Right cardiac atrium (tissue), 5 donors: ENCODE data around the gene IFT81. TPM values are rescaled to one million over a fixed set of nuclear protein-coding genes. Genes with fewer than 3 reads are reported as not detected.
"Not testable (repeated sequence)": the region's sequence is repeated elsewhere in the genome, so short reads cannot be mapped to it uniquely, and the experiment has no call there.

Experiments used
- ATAC-seq, 2 donors: fragments of 200-7000 bp; cut with Tn5 transposase; one replicate each; pipeline versions ENCODE4 v1.8.0 to v1.9.1; 2020; ENCODE audit warnings: moderate library complexity in 2 of 2, mild to moderate bottlenecking in 1 of 2
- DNase-seq, 3 donors: peaks; one replicate each; pipeline ENCODE4 v3.0.0-alpha.2; 2020
- H3K27ac ChIP-seq: one replicate; pipeline ENCODE4 v1.5.1; 2013; ENCODE audit warnings: mild to moderate bottlenecking, low read length, control low read depth, moderate library complexity
- H3K27me3 ChIP-seq: one replicate; pipeline ENCODE4 v1.6.1; 2013; ENCODE audit not compliant: control insufficient read depth, insufficient read depth
- H3K4me1 ChIP-seq: one replicate; pipeline ENCODE4 v1.6.1; 2013; ENCODE audit warnings: low read length; ENCODE audit not compliant: control insufficient read depth, insufficient read depth
- H3K4me3 ChIP-seq: one replicate; pipeline ENCODE4 v1.5.1; 2013; ENCODE audit warnings: low read length, control low read depth
- H3K9me3 ChIP-seq: one replicate; pipeline ENCODE4 v1.6.1; 2013; ENCODE audit warnings: low read length; ENCODE audit not compliant: control insufficient read depth
- WGBS: extraction: QIAGEN DNeasy Blood & Tissue Kit; methylation state at CpG from one replicate; pipeline ENCODE4 v1.1.7; 2013; 5-methylcytosine and 5-hydroxymethylcytosine counted together
- intact Hi-C, 4 donors: fragments of 100-400 bp; cut with DNase I; formaldehyde crosslinking; loops; one replicate each; pipeline versions ENCODE4 v1.11.0 to v1.14.0; 2022 to 2023
- polyA plus RNA-seq: library from polyadenylated mRNA; stranded (reverse); fragments of 200-250 nt; gene quantifications from one replicate; pipeline ENCODE4 v1.2.3, GENCODE V29; 2013
- total RNA-seq, 4 donors: library from RNA; stranded (reverse); fragmentation: NEBNext Ultra II Directional; extraction: Animal tissue kit (Norgen Biotek cat#: 25700); gene quantifications; one replicate each; pipeline ENCODE4 v1.2.1, GENCODE V29; 2021
- donor health status: healthy with polysubstance abuse.
- donor health status: DM: no; HTN: yes; CAD: no.
- donor health status: DM: no; HTN: no; CAD: no.
- donor health status: DM: no; HTN: yes; CAD: no; lungs with severe emphysema.
- donor health status: DM: yes; HTN: yes; CAD: no.

IFT81 gene
- total and polyA plus RNA-seq, 5 donors, result 7.6 to 14.9 (median 11.2) TPM

DNA sequence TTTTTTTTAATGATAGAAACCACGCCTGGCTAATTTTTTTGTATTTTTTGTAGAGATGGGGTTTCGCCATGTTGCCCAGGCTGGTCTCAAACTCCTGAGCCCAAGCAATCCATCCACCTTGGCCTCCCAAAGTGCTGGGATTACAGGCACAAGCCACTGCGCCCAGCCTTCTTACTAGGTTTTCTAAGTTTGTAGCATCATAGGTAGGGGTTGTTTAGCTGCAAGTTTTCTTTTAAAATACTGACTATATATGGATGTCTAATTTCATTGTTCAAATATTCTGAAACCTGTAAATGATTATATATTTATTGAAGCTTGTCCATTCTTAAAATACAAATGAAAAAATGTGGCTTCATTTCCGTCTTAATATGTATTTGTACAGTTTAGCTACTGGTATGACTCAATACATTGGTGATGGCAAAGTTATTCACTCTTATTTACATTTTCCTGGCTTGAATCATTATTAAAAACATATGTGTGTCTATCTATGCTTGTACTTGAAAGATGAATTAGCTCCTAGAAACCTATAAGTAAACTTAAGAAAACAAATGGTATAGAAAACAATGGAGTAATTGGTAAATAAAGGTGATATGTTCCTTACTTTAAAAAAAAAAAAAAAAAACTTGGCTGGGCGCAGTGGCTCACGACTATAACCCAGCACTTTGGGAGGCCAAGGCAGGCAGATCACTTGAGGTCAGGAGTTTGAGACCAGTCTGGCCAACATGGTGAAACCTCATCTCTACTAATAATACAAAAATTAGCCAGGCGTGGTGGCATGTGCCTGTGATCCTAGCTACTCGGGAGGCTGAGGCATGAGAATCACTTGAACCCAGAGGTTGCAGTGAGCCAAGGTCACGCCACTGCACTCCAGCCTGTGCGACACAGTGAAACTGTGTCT, 87.7 kb downstream of the IFT81 start:
- H3K4me3 ChIP-seq, H3K27me3 ChIP-seq, intact Hi-C loops, H3K9me3 ChIP-seq, ATAC-seq, DNase-seq, H3K27ac ChIP-seq, H3K4me1 ChIP-seq: not testable (repeated sequence)
- 98% methylated on average over 10 of the region's 10 CpGs for WGBS

DNA sequence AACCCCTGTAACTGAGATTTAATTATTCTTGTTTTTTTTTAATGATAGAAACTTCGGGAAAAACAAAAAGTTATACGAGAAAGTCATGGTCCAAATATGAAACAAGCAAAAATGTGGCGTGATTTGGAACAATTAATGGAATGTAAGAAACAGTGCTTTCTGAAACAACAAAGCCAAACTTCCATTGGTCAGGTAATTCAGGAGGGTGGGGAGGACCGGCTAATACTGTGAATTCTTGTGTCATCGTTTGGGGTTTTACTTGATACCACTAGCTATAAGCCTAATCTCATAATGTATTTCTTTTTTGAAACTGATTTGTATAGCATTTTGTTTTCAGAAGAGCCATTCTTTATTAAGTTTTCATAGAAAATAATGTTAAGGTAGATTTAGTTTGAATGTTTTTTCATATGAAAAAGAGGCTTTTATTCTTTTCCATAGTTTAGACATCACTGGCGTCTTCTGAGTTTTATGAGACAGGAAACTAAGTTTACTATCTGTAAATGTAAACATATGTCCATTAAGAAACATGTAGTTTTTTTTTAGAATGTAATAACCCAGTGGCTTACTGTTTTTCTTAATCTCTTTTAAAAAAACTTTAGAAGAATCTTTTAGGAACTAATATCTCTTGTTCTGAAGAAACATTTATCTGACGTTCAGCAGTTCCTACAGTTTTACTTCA, 94.0 kb downstream of the IFT81 start:
- intact Hi-C loops, result no loop called here
- Histone ChIP-seq H3K4me1 (no peaks in the 10 kb centered on the region), H3K27ac (no peak overlapping the region), H3K4me3 (no peak overlapping the region), H3K27me3 (no peaks in the 10 kb centered on the region), H3K9me3 (no peaks in the 10 kb centered on the region)
- WGBS, result 82% methylated on average over 7 of the region's 7 CpGs
- ATAC-seq (no peak), DNase-seq (no peak)

DNA sequence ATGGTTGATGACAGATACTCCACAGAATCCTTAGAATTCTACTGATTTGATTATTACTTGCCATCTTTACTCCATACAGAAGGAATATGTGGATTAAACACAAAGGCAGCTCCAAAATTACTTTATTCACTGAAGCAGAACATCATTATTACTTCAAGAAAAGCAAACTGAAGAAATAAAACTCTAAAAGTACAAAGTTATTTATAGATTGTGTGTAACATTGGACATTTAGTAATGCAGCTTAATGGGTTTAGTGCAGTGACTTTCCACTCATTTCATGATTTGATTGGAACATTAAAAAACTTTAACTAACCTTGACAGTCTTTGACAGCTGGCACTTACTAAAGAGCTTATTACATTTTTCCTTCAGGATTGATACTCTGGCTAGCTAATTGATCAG, 97.9 kb downstream of the IFT81 start:
- ATAC-seq (no peak), DNase-seq (no peak)
- intact Hi-C loops, result loop anchor here (10.0 kb wide), 3 partner anchors 63 to 213 kb away; partner anchors contain the start of gene ATP2A2 (in 3 of the 4)
- Histone ChIP-seq H3K9me3 (no peaks in the 10 kb centered on the region), H3K4me1 (peaks cover 2% of the 10 kb centered on the region), H3K4me3 (no peak overlapping the region), H3K27ac (no peak overlapping the region), H3K27me3 (no peaks in the 10 kb centered on the region)

DNA sequence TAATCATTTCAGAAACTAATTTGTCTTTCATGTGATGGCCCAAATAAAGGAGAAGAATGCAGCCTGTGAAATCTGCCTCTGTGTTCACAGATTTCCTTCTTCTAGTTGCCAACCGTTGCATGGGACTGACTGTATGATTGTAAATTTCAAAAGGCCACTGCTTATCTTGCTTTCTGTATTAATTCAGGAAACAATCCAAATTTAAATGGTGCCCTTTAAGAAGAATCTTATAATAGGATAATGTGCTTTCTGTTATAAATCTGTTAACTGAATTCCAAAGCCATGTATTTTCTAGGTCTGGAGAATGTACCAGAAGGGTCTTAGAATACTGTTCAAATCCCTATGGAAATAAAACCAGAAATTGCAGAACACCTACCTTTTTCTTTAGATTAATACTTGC, 98.3 kb downstream of the IFT81 start:
- Histone ChIP-seq H3K9me3 (no peaks in the 10 kb centered on the region), H3K4me1 (peaks cover 2% of the 10 kb centered on the region), H3K27ac (no peak overlapping the region), H3K27me3 (no peaks in the 10 kb centered on the region), H3K4me3 (no peak overlapping the region)
- ATAC-seq, result no peak
- intact Hi-C loops, result loop anchor here (10.0 kb wide), 3 partner anchors 62 to 212 kb away; partner anchors contain the start of gene ATP2A2 (in 3 of the 4)
- no peak for DNase-seq
- WGBS, result 18% methylated on average over 1 of the region's 1 CpG

DNA sequence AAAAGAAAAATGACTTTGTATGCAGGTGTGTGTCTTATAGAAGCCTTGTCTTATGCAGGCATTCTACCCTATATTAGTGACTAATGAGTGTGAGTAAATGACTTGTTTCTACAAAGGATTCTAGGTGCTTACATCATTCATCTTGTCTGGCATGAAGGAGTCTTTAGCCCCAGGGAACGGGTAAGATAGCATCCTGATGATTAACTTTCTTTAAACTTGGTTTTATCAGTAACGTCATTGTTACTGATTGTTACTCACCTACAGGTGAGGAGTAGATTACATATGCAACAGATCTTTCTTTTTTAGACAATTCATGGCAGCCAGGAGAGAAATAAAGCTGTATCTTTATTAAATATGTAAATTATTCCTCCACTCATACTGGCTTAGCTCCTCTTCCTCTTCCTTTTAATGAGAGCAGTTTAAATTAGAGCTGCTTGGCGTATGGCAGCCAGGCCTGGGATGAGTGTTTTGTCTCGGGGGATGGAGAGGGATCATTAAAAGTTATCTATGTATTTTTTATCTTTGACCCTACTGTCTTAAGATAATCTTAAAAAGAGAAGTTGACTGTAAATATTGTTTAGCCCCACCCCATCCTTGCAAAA, 99.7 kb downstream of the IFT81 start:
- 27% methylated on average over 4 of the region's 4 CpGs for WGBS
- peaks cover 2% of the 10 kb centered on the region for H3K4me1 ChIP-seq
- H3K4me3 ChIP-seq, result no peak overlapping the region
- peak; percentile 16 to 51 for ATAC-seq
- intact Hi-C loops, result loop anchor here (10.0 kb wide), 3 partner anchors 61 to 211 kb away; partner anchors contain the start of gene ATP2A2 (in 3 of the 4)
- H3K27me3 ChIP-seq, result no peaks in the 10 kb centered on the region
- DNase-seq, result no peak
- H3K9me3 ChIP-seq, result no peaks in the 10 kb centered on the region
- H3K27ac ChIP-seq, result no peak overlapping the region

DNA sequence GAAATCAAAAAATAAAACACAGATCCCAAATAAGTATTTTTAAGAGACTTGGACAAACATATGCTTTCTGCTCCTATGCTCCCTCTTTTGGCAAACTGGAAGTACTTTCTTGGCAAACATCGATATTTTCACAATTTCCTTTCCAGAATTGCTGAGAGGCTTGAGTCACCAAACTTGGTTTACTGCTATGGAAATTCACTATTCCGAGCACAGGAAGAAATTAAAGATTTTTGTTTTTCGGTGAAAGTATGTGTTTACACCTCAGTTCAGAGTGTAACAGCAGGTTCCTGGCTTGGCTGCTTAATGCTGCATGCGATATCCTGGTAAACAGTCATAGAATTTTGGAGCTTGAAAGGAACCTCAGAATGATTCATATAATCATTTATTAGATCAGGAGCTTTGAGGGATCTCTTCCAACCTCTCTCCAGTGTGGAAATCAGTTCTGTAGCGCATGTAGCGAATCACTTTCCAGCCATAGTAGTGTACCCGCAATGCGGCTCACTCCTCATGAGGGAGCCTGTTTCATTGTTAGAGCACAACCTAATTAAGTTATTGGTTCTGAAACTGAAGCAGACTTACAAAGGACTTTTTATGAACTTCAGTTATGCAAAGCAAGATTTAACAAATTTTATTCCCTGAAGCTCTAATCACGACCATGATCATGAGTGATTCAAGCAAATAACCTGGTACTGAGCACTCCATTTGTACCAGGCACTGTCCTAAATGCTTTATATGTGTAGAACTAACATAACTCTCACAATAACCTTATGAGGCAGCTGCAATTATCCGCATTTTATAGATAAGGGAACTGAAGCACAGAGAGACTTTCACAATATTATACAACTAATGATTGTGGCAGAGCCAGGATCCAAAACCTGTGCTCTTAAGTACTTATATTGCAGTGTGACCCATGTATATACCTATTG, 100.5 kb downstream of the IFT81 start:
- intact Hi-C loops, result loop anchor here (10.0 kb wide), 3 partner anchors 60 to 210 kb away; partner anchors contain the start of gene ATP2A2 (in 3 of the 4)
- 28% methylated on average over 10 of the region's 10 CpGs for WGBS
- Histone ChIP-seq H3K27ac (peak overlapping the region; percentile 64), H3K9me3 (no peaks in the 10 kb centered on the region), H3K4me3 (peak overlapping the region; percentile 26), H3K27me3 (no peaks in the 10 kb centered on the region), H3K4me1 (peaks cover 2% of the 10 kb centered on the region)
- no peak for DNase-seq
- peak; percentile 78 to 82 for ATAC-seq

DNA sequence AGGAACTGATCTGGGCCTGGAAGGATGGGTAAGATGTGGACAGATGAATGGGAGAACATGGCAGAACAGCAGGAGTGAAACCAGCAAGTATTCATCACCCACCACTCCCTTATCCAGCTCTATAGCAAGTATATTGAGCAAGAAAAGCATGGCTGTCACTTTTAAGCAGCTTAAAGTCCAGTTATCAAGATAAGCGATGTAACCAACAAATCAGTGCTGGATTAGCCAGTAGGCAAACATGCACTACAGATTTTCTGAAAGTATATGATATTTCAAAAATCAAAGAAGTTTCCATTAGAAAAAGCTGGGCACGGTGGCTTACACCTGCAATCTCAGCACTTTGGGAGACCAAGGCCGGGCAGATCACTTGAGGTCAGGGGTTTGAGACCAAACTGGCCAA, 103.0 kb downstream of the IFT81 start:
- Histone ChIP-seq H3K27ac (no peak overlapping the region), H3K4me1 (peaks cover 2% of the 10 kb centered on the region), H3K27me3 (no peaks in the 10 kb centered on the region), H3K4me3 (no peak overlapping the region), H3K9me3 (no peaks in the 10 kb centered on the region)
- intact Hi-C loops, result loop anchor here (10.0 kb wide), 3 partner anchors 58 to 208 kb away; partner anchors contain the start of gene ATP2A2 (in 3 of the 4)
- no peak for ATAC-seq
- 98% methylated on average over 3 of the region's 3 CpGs for WGBS
- no peak for DNase-seq

DNA sequence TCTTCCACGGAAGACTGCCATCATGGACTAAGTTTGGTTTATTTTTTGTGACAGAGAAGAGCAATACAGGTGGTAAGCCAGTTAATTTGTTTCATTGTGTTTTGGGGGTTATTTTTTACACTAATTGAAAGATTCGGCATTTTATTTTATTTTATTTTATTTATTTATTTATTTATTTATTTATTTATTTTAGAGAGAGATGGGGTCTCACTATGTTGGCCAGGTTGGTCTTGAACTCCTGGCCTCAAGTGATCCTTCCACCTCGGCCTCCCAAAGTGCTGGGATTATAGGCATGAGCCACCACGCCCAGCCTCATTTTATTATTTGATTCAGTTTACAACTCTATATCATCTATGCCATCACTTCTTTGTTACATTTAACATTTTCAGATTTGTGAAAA, 104.2 kb downstream of the IFT81 start:
- not testable (repeated sequence) for H3K4me1 ChIP-seq, H3K9me3 ChIP-seq, H3K27ac ChIP-seq, H3K27me3 ChIP-seq, ATAC-seq, H3K4me3 ChIP-seq, DNase-seq
- WGBS, result 94% methylated on average over 4 of the region's 4 CpGs
- intact Hi-C loops, result loop anchor here (10.0 kb wide), 3 partner anchors 56 to 206 kb away; partner anchors contain the start of gene ATP2A2 (in 3 of the 4)

DNA sequence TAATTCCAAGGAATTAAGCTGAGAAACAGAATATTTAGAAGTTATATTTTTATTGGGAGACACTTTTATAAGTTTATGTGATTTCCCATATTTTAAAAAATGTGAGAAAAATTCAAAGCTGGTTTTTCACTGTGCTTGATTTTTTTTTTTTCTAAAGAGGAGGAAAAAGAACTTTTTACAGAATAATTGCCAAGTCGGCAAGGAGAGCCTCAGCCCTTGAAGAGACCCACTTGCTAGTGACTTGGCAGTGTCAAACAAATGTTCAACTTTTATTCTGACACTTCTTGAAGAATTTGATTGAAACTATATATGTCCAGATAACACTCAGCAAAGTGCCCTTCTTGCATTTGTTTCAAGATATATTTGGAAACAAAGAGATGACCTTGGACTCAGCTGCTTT, 104.6 kb downstream of the IFT81 start:
- Histone ChIP-seq H3K4me3 (no peak overlapping the region), H3K27me3 (no peaks in the 10 kb centered on the region), H3K27ac (peak overlapping the region; percentile 50), H3K4me1 (peaks cover 2% of the 10 kb centered on the region), H3K9me3 (no peaks in the 10 kb centered on the region)
- intact Hi-C loops, result loop anchor here (10.0 kb wide), 3 partner anchors 56 to 206 kb away; partner anchors contain the start of gene ATP2A2 (in 3 of the 4)
- DNase-seq (no peak), ATAC-seq (no peak)
- 48% methylated on average over 1 of the region's 1 CpG for WGBS

DNA sequence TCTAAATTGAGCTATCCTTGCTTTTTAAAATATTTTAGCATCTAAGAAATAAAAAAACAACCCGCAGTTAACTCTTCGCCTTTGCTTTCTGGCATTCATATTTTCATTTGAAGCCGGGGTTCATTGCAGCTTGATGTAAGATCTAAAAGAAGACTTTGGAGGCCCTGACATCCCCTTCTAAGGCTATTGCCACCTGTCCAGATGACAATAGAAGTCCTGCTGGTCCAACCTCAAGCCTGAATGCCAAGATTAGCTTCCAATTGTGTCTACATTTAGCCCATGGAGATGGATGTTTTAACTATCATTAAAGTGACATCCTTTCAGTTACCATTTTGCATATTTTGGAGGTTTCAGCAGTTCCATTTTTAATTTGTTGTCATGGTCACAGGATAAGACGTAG, 105.3 kb downstream of the IFT81 start:
- DNase-seq (no peak), ATAC-seq (no peak)
- H3K4me1 ChIP-seq, result peaks cover 2% of the 10 kb centered on the region
- peak overlapping the region; percentile 88 for H3K27ac ChIP-seq
- no peaks in the 10 kb centered on the region for H3K9me3 ChIP-seq
- H3K4me3 ChIP-seq, result no peak overlapping the region
- WGBS, result 83% methylated on average over 4 of the region's 4 CpGs
- intact Hi-C loops, result loop anchor here (10.0 kb wide), 3 partner anchors 55 to 205 kb away; partner anchors contain the start of gene ATP2A2 (in 3 of the 4)
- H3K27me3 ChIP-seq, result no peaks in the 10 kb centered on the region
